Prostate gland (tissue), 2 donors: ENCODE measurements around the gene ALOXE3. TPM values are rescaled to one million over a fixed set of nuclear protein-coding genes. Genes with fewer than 3 reads are reported as not detected.

Experiments used
- DNase-seq: peaks from one replicate; pipeline ENCODE4 v3.0.0-alpha.2; 2019; ENCODE audit warnings: low spot score
- H3K27ac ChIP-seq, 2 donors: fragments of 200-600 bp; sonication (generic); 2 replicates each; pipeline ENCODE4 v1.5.1; 2017 to 2019
- H3K27me3 ChIP-seq: fragments of 200-600 bp; sonication (generic); replicated peaks from 2 replicates; pipeline ENCODE4 v1.5.1; 2019; ENCODE audit not compliant: insufficient read depth
- H3K36me3 ChIP-seq, 2 donors: fragments of 200-600 bp; sonication (generic); 1 replicate in 1 of 2; 2 replicates in 1 of 2; pipeline versions ENCODE4 v1.5.1 to v1.8.1; 2017 to 2019
- H3K4me1 ChIP-seq: fragments of 200-600 bp; sonication (generic); replicated peaks from 2 replicates; pipeline ENCODE4 v1.5.1; 2019
- H3K4me3 ChIP-seq, 2 donors: fragments of 200-600 bp; sonication (generic); 2 replicates each; pipeline ENCODE4 v1.5.1; 2017 to 2019
- H3K9me3 ChIP-seq: fragments of 200-600 bp; sonication (generic); 2 replicates; pipeline ENCODE4 v1.5.1; 2017
- POLR2A ChIP-seq: fragments of 450-650 bp; IDR thresholded peaks from one replicate; pipeline ENCODE4 v1.6.1; 2016; ENCODE audit warnings: antibody characterized with exemption, mild to moderate bottlenecking
- POLR2AphosphoS5 ChIP-seq: sonication (generic); formaldehyde crosslinking; IDR thresholded peaks from one replicate; pipeline ENCODE4 v1.6.1; 2017; ENCODE audit warnings: antibody characterized with exemption
- WGBS: methylation state at CpG from one replicate; pipeline ENCODE4 v1.1.5; 2018; 5-methylcytosine and 5-hydroxymethylcytosine counted together
- intact Hi-C: fragments of 100-400 bp; cut with DNase I; formaldehyde crosslinking; loops from one replicate; pipeline ENCODE4 v1.14.2; 2022
- total RNA-seq, 2 donors: library from RNA; depleted of rRNA; stranded (reverse); fragments of >200 nt; gene quantifications; one replicate each; pipeline ENCODE4 v1.1.0, GENCODE V29; 2016
- TF ChIP-seq, protein P1 (sequence below), 4 experiments: fragments of 200-600 bp in 2 of 4; fragments of 450-650 bp in 2 of 4; sonication (generic) in 2 of 4; IDR thresholded peaks; 1 replicate in 3 of 4; 2 replicates in 1 of 4; pipeline ENCODE4 v1.5.1; 2016 to 2019; ENCODE audit warnings: antibody characterized with exemption in 4 of 4, mild to moderate bottlenecking in 2 of 4, moderate library complexity in 2 of 4

The ALOXE3 gene
- total RNA-seq, 2 donors from 2014 or later, result 2.4 TPM; not detected in 1

DNA sequence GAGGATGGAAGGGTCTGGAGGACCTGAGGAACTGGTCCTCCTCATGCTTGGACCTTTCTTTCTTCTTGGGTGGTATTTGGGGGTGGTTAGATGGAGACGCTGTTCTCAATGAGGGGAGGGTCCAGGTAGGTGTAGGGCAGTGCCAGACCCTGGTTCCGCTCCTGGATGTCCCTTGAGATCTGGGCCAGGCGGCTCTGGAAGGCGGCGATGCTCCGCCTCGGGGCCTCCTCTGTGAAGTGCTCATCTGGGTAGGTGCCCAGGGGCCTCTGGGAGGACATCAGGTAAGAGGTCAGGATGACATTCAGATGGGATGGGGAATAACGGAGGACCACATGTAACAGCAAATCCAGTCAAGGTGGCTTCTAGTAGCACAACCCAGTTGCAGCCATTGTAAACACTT, 21.8 kb downstream of the ALOXE3 start:
- H3K27me3 ChIP-seq, result no peaks in the 10 kb centered on the region
- intact Hi-C loops, result no loop called here
- H3K4me3 ChIP-seq, result no peak overlapping the region
- no peaks in the 10 kb centered on the region for H3K4me1 ChIP-seq
- 79% methylated on average over 8 of the region's 8 CpGs for WGBS
- H3K36me3 ChIP-seq, result no peaks in the 10 kb centered on the region
- no peak overlapping the region for H3K27ac ChIP-seq
- no peak for DNase-seq
- no peaks in the 10 kb centered on the region for H3K9me3 ChIP-seq
- TF ChIP-seq, protein P1, sequence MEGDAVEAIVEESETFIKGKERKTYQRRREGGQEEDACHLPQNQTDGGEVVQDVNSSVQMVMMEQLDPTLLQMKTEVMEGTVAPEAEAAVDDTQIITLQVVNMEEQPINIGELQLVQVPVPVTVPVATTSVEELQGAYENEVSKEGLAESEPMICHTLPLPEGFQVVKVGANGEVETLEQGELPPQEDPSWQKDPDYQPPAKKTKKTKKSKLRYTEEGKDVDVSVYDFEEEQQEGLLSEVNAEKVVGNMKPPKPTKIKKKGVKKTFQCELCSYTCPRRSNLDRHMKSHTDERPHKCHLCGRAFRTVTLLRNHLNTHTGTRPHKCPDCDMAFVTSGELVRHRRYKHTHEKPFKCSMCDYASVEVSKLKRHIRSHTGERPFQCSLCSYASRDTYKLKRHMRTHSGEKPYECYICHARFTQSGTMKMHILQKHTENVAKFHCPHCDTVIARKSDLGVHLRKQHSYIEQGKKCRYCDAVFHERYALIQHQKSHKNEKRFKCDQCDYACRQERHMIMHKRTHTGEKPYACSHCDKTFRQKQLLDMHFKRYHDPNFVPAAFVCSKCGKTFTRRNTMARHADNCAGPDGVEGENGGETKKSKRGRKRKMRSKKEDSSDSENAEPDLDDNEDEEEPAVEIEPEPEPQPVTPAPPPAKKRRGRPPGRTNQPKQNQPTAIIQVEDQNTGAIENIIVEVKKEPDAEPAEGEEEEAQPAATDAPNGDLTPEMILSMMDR (IDR thresholded peaks at IDR 0.05), result no peak
- TF ChIP-seq POLR2AphosphoS5 (no peak), POLR2A (no peak)

DNA sequence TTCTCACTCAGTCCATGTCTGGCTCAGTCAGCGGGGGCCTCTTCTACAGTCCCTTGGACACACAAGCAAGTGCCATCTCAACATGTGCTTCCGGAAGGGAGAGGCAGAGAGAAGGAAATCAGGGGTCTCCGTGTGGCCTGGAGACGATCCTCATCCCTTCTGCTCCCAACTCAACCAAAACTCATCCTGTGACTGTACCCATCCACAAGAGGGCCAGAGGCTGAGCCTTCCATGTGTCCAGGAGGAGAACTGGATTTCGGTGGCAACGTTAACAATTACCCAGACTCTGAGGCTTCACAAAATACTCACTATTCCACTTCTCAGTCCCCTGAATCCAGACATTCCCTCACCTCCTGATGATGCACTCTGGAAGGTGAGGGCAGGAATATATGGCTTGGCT, 23.0 kb downstream of the ALOXE3 start:
- Histone ChIP-seq H3K9me3 (no peaks in the 10 kb centered on the region), H3K27me3 (no peaks in the 10 kb centered on the region), H3K4me1 (no peaks in the 10 kb centered on the region), H3K4me3 (no peak overlapping the region), H3K36me3 (no peaks in the 10 kb centered on the region), H3K27ac (no peak overlapping the region)
- intact Hi-C loops, result no loop called here
- TF ChIP-seq POLR2AphosphoS5 (no peak), POLR2A (no peak)
- TF ChIP-seq, protein P1 (IDR thresholded peaks at IDR 0.05), result no peak
- DNase-seq, result no peak
- 60% methylated on average over 6 of the region's 6 CpGs for WGBS

DNA sequence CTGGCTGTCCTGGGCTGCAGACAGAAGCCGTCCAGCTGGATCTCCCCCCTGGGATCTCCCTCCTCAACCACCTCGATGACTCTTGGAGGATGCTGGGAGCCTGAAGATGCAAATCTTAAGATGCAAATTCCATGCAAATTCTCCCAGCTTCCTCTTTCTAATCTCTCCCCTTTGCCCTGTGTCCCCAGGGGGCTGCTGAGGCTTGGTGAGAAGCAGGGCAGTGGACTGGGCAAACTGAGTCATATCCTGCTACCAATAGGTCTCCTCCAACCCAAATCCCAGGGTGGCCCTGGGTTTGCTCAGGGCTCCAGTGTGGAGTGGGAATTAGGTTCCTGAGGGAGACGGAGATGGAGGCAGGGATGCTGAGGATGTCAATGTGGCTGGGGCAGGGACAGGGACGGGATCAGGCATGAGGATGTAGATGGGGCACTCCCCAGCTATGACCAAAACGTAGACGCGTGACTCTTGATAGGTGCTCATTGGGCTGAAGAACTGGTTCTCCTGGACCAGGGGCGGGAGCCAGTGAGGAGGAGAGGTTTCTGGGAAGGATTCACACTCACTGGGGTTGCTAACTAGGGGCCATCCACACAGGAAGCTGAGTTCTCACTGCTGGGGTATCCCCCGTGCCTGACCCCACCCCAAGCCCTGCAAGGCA, 27.2 kb downstream of the ALOXE3 start:
- H3K4me1 ChIP-seq, result no peaks in the 10 kb centered on the region
- no peak overlapping the region for H3K27ac ChIP-seq
- no peaks in the 10 kb centered on the region for H3K36me3 ChIP-seq
- no peaks in the 10 kb centered on the region for H3K27me3 ChIP-seq
- intact Hi-C loops, result no loop called here
- DNase-seq, result no peak
- H3K4me3 ChIP-seq, result no peak overlapping the region
- no peaks in the 10 kb centered on the region for H3K9me3 ChIP-seq
- WGBS, result 42% methylated on average over 9 of the region's 9 CpGs
- TF ChIP-seq POLR2A, result no peak
- no peak for TF ChIP-seq POLR2AphosphoS5
- TF ChIP-seq, protein P1 (IDR thresholded peaks at IDR 0.05), result no peak

DNA sequence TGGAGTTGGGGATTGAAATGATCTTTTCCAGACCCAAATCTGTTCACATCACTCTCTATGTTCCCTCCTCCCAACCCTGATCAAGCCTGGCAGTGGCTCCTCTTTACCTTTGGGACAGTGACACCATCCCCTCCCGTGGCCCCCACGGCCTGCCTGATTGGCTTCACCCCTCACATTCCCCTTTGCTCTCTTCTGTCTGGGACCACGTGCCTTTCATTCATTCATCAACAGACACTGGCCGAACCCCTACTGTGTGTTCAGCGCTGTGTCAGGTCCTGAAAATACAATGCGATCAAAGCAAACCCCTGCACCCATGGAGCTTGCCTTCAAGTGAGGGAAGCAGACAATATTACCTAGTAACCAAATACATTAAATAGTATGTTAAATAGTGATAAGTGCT, 28.6 kb downstream of the ALOXE3 start:
- Histone ChIP-seq H3K27ac (no peak overlapping the region), H3K36me3 (no peaks in the 10 kb centered on the region), H3K27me3 (no peaks in the 10 kb centered on the region), H3K9me3 (no peaks in the 10 kb centered on the region), H3K4me3 (no peak overlapping the region), H3K4me1 (no peaks in the 10 kb centered on the region)
- DNase-seq, result no peak
- 70% methylated on average over 6 of the region's 6 CpGs for WGBS
- TF ChIP-seq POLR2AphosphoS5 (no peak), POLR2A (no peak)
- TF ChIP-seq, protein P1 (IDR thresholded peaks at IDR 0.05), result no peak
- intact Hi-C loops, result no loop called here

DNA sequence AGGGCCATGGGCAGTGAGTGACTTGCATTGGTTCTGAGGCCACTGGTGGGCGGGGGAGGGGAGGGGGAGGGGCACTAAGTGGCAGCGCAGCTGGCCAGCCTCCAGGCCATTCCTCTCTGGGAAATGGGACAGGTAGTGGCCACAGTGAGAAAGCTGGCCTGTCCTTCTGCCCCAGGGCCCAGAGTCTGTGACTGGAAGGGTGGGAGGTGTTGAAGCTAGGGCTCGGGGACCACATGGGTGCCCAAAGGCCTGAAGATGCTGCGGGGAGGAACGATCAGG, 30.4 kb downstream of the ALOXE3 start:
- H3K4me3 ChIP-seq, result no peak overlapping the region
- DNase-seq, result no peak
- WGBS, result 72% methylated on average over 5 of the region's 5 CpGs
- H3K36me3 ChIP-seq, result no peaks in the 10 kb centered on the region
- no peaks in the 10 kb centered on the region for H3K27me3 ChIP-seq
- no peak overlapping the region for H3K27ac ChIP-seq
- H3K4me1 ChIP-seq, result no peaks in the 10 kb centered on the region
- H3K9me3 ChIP-seq, result no peaks in the 10 kb centered on the region
- TF ChIP-seq POLR2AphosphoS5 (no peak), POLR2A (no peak)
- TF ChIP-seq, protein P1 (IDR thresholded peaks at IDR 0.05), result no peak
- intact Hi-C loops, result no loop called here
